SK-N-SH (cell line): Measurements from ENCODE around the gene C15orf40. TPM values are rescaled to one million over a fixed set of nuclear protein-coding genes. Genes with fewer than 3 reads are reported as not detected.

Experiments
- CTCF ChIA-PET: fragments of 300-600, 350-600 bp; formaldehyde crosslinking; extraction: SDS; loops from one replicate; lab custom pipeline; 2021; lab: Yijun Ruan, JAX
- POLR2A ChIA-PET: fragments of 350-600 bp; sonication (Branson Sonifier 250); formaldehyde crosslinking; extraction: SDS; loops from one replicate; lab custom pipeline; 2020; ENCODE audit warnings: antibody characterized with exemption, inconsistent platforms; lab: Yijun Ruan, JAX
- DNase-seq: peaks from one replicate; pipeline ENCODE4 v3.0.0; 2012
- H2AFZ ChIP-seq: fragments of 200-600 bp; sonication (generic); 2 replicates; pipeline ENCODE4 v1.8.1; 2016; ENCODE audit warnings: antibody characterized with exemption, mild to moderate bottlenecking, low read depth
- H3F3A ChIP-seq: fragments of 200-600 bp; sonication (generic); replicated peaks from 2 replicates; pipeline ENCODE3; 2016; ENCODE audit warnings: antibody characterized with exemption, mild to moderate bottlenecking; ENCODE audit not compliant: insufficient read depth
- H3K27ac ChIP-seq, 2 experiments: fragments of 200-500 bp in 1 of 2; fragments of 200-600 bp in 1 of 2; sonication (Bioruptor generic) in 1 of 2; sonication (generic), shearing (Covaris generic) in 1 of 2; 2 replicates each; pipeline versions ENCODE4 v1.5.1 to v1.6.1; 2014 to 2016; ENCODE audit warnings: low read depth in 2 of 2, inconsistent platforms in 1 of 2, low read length in 1 of 2, mild to moderate bottlenecking in 1 of 2, mixed read lengths in 1 of 2
- H3K27me3 ChIP-seq: fragments of 200-600 bp; sonication (generic), shearing (Covaris generic); 2 replicates; pipeline ENCODE4 v1.6.1; 2016; ENCODE audit warnings: mixed run types; ENCODE audit not compliant: insufficient read depth
- H3K36me3 ChIP-seq, 2 experiments: fragments of 200-500 bp in 1 of 2; fragments of 200-600 bp in 1 of 2; sonication (Bioruptor generic) in 1 of 2; sonication (generic) in 1 of 2; replicated peaks in 1 of 2; 2 replicates each; pipeline versions ENCODE3 to v1.5.1; 2014 to 2016; ENCODE audit warnings: low read length in 1 of 2, mild to moderate bottlenecking in 1 of 2; ENCODE audit not compliant: insufficient read depth in 2 of 2, control insufficient read depth in 1 of 2
- H3K4me1 ChIP-seq, 2 experiments: fragments of 200-500 bp in 1 of 2; fragments of 200-600 bp in 1 of 2; sonication (Bioruptor generic) in 1 of 2; sonication (generic), shearing (Covaris generic) in 1 of 2; 2 replicates each; pipeline versions ENCODE4 v1.5.1 to v1.6.1; 2014 to 2016; ENCODE audit warnings: low read depth in 1 of 2, low read length in 1 of 2, mixed run types in 1 of 2; ENCODE audit not compliant: insufficient read depth in 2 of 2, control insufficient read depth in 1 of 2
- H3K4me2 ChIP-seq: fragments of 200-600 bp; sonication (generic), shearing (Covaris generic); 2 replicates; pipeline ENCODE4 v1.6.1; 2017; ENCODE audit warnings: mixed run types
- H3K4me3 ChIP-seq, 2 experiments: fragments of 200-500 bp in 1 of 2; fragments of 200-600 bp in 1 of 2; sonication (Bioruptor generic) in 1 of 2; sonication (generic), shearing (Covaris generic) in 1 of 2; 2 replicates each; pipeline versions ENCODE4 v1.5.1 to v1.8.1; 2014 to 2016; ENCODE audit warnings: low read depth in 2 of 2, inconsistent platforms in 1 of 2, low read length in 1 of 2, mild to moderate bottlenecking in 1 of 2, mixed read lengths in 1 of 2, moderate library complexity in 1 of 2
- H3K79me2 ChIP-seq: fragments of 200-600 bp; sonication (generic); 2 replicates; pipeline ENCODE4 v1.8.1; 2017; ENCODE audit warnings: mild to moderate bottlenecking; ENCODE audit not compliant: insufficient read depth
- H3K9ac ChIP-seq: fragments of 200-600 bp; sonication (generic); 2 replicates; pipeline ENCODE4 v1.6.1; 2017; ENCODE audit warnings: mixed run types
- H3K9me2 ChIP-seq: fragments of 200-600 bp; sonication (generic); 2 replicates; pipeline ENCODE4 v1.6.1; 2017; ENCODE audit warnings: mixed run types
- H3K9me3 ChIP-seq: fragments of 200-600 bp; sonication (generic); 2 replicates; pipeline ENCODE4 v1.6.1; 2017; ENCODE audit warnings: mixed run types, mild to moderate bottlenecking, moderate library complexity
- H4K20me1 ChIP-seq: fragments of 200-600 bp; sonication (generic); 2 replicates; pipeline ENCODE4 v1.6.1; 2017; ENCODE audit warnings: mild to moderate bottlenecking, mixed run types; ENCODE audit not compliant: insufficient read depth
- CHD2 ChIP-seq: fragments of 150-350 bp; IDR thresholded peaks from 2 replicates; pipeline ENCODE4 v1.6.1; 2018; ENCODE audit warnings: low read length; ENCODE audit not compliant: partially characterized antibody
- ELF1 ChIP-seq: IDR thresholded peaks from 2 replicates; pipeline ENCODE4 v1.4.0; 2012
- GABPA ChIP-seq: IDR thresholded peaks from 2 replicates; pipeline ENCODE4 v1.4.0; 2012; ENCODE audit warnings: low read depth, mild to moderate bottlenecking
- JUND ChIP-seq: IDR thresholded peaks from 2 replicates; pipeline ENCODE4 v1.4.0; 2012
- NRF1 ChIP-seq: IDR thresholded peaks from 2 replicates; pipeline ENCODE4 v1.6.1; 2012; ENCODE audit warnings: low read depth, mild to moderate bottlenecking, low read length
- RAD21 ChIP-seq: IDR thresholded peaks from 2 replicates; pipeline ENCODE4 v1.6.1; 2012; ENCODE audit warnings: mild to moderate bottlenecking, low read length
- SIN3A ChIP-seq: IDR thresholded peaks from 2 replicates; pipeline ENCODE4 v1.6.1; 2012; ENCODE audit warnings: low read depth, mild to moderate bottlenecking, low read length, moderate library complexity, borderline replicate concordance
- USF1 ChIP-seq: IDR thresholded peaks from 2 replicates; pipeline ENCODE4 v1.4.0; 2012; ENCODE audit warnings: low read depth, borderline replicate concordance
- WGBS: methylation state at CpG from one replicate; pipeline ENCODE4 v1.1.6; 2017; ENCODE audit warnings: low lambda C conversion rate; 5-methylcytosine and 5-hydroxymethylcytosine counted together
- polyA plus RNA-seq, 3 experiments: library from polyadenylated mRNA; depleted of rRNA; stranded (reverse); fragments of >200 nt; gene quantifications; 2 replicates each; pipeline ENCODE4 v1.2.3, GENCODE V29; 2012
- TF ChIP-seq, protein P1 (sequence below): fragments of 200-600 bp; sonication (generic); IDR thresholded peaks from 2 replicates; pipeline ENCODE4 v1.6.1; 2017; ENCODE audit warnings: antibody characterized with exemption, mild to moderate bottlenecking, moderate library complexity

The C15orf40 gene
- polyA plus RNA-seq, 1 of the 3 experiments (the other 2 are of a cell fraction), result 44.1 TPM

- Histone ChIP-seq H3K27me3 (no peaks in the 10 kb centered on the region), H3K4me1 (no peaks in the 10 kb centered on the region), H4K20me1 (no peaks in the 10 kb centered on the region)
- WGBS, result 100% methylated on average over 1 of the region's 1 CpG
- no peak for DNase-seq
- CTCF ChIA-PET, result no interaction called here
- no peak for TF ChIP-seq JUND
- TF ChIP-seq, all 33 proteins: peak for 0
- no peak overlapping the region for H2AFZ ChIP-seq
- POLR2A ChIA-PET, result no interaction called here
- H3K9me3 ChIP-seq, result no peaks in the 10 kb centered on the region
- H3K4me2 ChIP-seq, result no peak overlapping the region
- no peaks in the 10 kb centered on the region for H3K79me2 ChIP-seq
- H3F3A ChIP-seq, result no peaks in the 10 kb centered on the region
- H3K9ac ChIP-seq, result no peak overlapping the region
- no peak overlapping the region for H3K27ac ChIP-seq
- no peaks in the 10 kb centered on the region for H3K9me2 ChIP-seq
- H3K36me3 ChIP-seq, result no peaks in the 10 kb centered on the region
- no peak overlapping the region for H3K4me3 ChIP-seq
Measured at GRCh38 chr15:82958638-82959037, 52.8 kb downstream of the C15orf40 start.

- TF ChIP-seq ELF1, result no peak
- TF ChIP-seq USF1, result no peak
- TF ChIP-seq SIN3A, result no peak
- peak; percentile 5 for TF ChIP-seq CHD2
- TF ChIP-seq GABPA, result no peak
- TF ChIP-seq RAD21, result 0 out of 2 replicates have a peak, but pooled peaks have one; percentile 7
- TF ChIP-seq NRF1, result peak; percentile 23; the same call in 1 of the 2 replicates
- no peaks in the 10 kb centered on the region for H3K9me2 ChIP-seq
- H3K27me3 ChIP-seq, result no peaks in the 10 kb centered on the region
- peak within 1 kb of the TSS; percentile 59 to 67 for H3K4me3 ChIP-seq
- peak within 1 kb of the TSS; percentile 83 for H3K4me2 ChIP-seq
- peak; percentile 91 for DNase-seq
- peak within 1 kb of the TSS; percentile 9; the same call in 1 of the 2 replicates for H3K9ac ChIP-seq
- POLR2A ChIA-PET, result no interaction called here
- CTCF ChIA-PET, result interaction anchor here (1.0 kb wide), 1 partner anchor 9 kb away, joined by 3 read pairs; no protein-coding TSS in a partner anchor
- no peak within 1 kb of the TSS for H3K27ac ChIP-seq
- WGBS, result 5% methylated on average over 26 of the region's 119 CpGs
- no peak within 1 kb of the TSS for H2AFZ ChIP-seq
- H3K79me2 ChIP-seq, result no peaks in the 10 kb centered on the region
- no peaks in the 10 kb centered on the region for H3F3A ChIP-seq
- H3K4me1 ChIP-seq, result peaks cover 0 to 5% of the 10 kb centered on the region in 2 experiments; a peak in 1 of 4 replicates
- no peaks in the 10 kb centered on the region for H3K9me3 ChIP-seq
- no peaks in the 10 kb centered on the region for H3K36me3 ChIP-seq
- no peaks in the 10 kb centered on the region for H4K20me1 ChIP-seq
Measured at GRCh38 chr15:82952158-82953081, 59.0 kb downstream of the C15orf40 start, which contains the start of gene HOMER2. TSS of gene HOMER2 (minus strand) at chr15:82952720. CDS start at chr15:82952535, 185 bp downstream.

- no peaks in the 10 kb centered on the region for H3K9me3 ChIP-seq
- CTCF ChIA-PET, result no interaction called here
- H3K9ac ChIP-seq, result peak overlapping the region; percentile 9; the same call in 1 of the 2 replicates
- H3K9me2 ChIP-seq, result no peaks in the 10 kb centered on the region
- POLR2A ChIA-PET, result no interaction called here
- no peaks in the 10 kb centered on the region for H3K79me2 ChIP-seq
- no peaks in the 10 kb centered on the region for H4K20me1 ChIP-seq
- H3K4me1 ChIP-seq, result peaks cover 0 to 5% of the 10 kb centered on the region in 2 experiments; a peak in 1 of 4 replicates
- peak; percentile 33 for DNase-seq
- no peak overlapping the region for H2AFZ ChIP-seq
- no peaks in the 10 kb centered on the region for H3K36me3 ChIP-seq
- peak overlapping the region; percentile 83 for H3K4me2 ChIP-seq
- H3F3A ChIP-seq, result no peaks in the 10 kb centered on the region
- H3K27ac ChIP-seq, result no peak overlapping the region
- TF ChIP-seq, protein P1, sequence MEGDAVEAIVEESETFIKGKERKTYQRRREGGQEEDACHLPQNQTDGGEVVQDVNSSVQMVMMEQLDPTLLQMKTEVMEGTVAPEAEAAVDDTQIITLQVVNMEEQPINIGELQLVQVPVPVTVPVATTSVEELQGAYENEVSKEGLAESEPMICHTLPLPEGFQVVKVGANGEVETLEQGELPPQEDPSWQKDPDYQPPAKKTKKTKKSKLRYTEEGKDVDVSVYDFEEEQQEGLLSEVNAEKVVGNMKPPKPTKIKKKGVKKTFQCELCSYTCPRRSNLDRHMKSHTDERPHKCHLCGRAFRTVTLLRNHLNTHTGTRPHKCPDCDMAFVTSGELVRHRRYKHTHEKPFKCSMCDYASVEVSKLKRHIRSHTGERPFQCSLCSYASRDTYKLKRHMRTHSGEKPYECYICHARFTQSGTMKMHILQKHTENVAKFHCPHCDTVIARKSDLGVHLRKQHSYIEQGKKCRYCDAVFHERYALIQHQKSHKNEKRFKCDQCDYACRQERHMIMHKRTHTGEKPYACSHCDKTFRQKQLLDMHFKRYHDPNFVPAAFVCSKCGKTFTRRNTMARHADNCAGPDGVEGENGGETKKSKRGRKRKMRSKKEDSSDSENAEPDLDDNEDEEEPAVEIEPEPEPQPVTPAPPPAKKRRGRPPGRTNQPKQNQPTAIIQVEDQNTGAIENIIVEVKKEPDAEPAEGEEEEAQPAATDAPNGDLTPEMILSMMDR, result no peak
- WGBS, result 73% methylated on average over 13 of the region's 13 CpGs
- peak overlapping the region; percentile 59 to 67 for H3K4me3 ChIP-seq
- no peaks in the 10 kb centered on the region for H3K27me3 ChIP-seq
Measured at GRCh38 chr15:82951472-82952157, 59.8 kb downstream of the C15orf40 start.
